ENCODE measurements around the gene RBM34.

DNA sequence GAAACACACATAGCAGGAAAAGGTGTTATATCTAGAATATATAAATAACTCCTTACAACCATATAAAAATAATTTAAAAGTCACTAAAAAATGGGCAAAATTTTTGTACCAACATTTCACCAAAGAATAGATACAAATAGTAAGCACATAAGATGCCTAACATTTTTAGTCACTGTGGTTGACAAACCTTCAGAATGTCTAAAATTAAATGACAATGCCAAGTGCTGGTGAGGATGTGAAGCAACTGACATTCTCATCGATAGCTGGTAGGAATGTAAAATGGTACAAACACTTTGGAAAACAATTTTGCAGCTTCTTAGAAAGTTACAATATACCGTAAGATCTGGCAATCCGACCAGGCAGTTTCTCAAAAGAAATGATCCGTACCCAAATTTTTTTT lies 18.1 kb downstream of the RBM34 start:
- TF ChIP-seq CTCF (IDR thresholded peaks at IDR 0.05; ENCODE audit: extremely low read depth in 1 of 2, insufficient read depth in 1 of 2, low read depth in 1 of 2, low read length in 2 of 2) (no peak), POLR2A (IDR thresholded peaks at IDR 0.05; ENCODE audit: low read depth, low read length) (no peak), POLR2AphosphoS5 (IDR thresholded peaks at IDR 0.05; ENCODE audit: insufficient read depth, low read depth, low read length) (no peak), EZH2 (IDR thresholded peaks at IDR 0.05; ENCODE audit: borderline replicate concordance, low read depth, low read length, severe bottlenecking) (no peak), FOS (IDR thresholded peaks at IDR 0.05; ENCODE audit: borderline replicate concordance, insufficient read depth, low read length) (no peak), GATA2 (IDR thresholded peaks at IDR 0.05; ENCODE audit: insufficient read depth, insufficient read length, low read depth, low read length) (no peak), JUN (IDR thresholded peaks at IDR 0.05; ENCODE audit: borderline replicate concordance, insufficient read depth, insufficient read length, low read depth) (no peak), MYC (IDR thresholded peaks at IDR 0.05; ENCODE audit: low read depth, low read length) (no peak)
- TF ChIP-seq, protein P1, sequence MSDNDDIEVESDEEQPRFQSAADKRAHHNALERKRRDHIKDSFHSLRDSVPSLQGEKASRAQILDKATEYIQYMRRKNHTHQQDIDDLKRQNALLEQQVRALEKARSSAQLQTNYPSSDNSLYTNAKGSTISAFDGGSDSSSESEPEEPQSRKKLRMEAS (IDR thresholded peaks at IDR 0.05; ENCODE audit: insufficient read depth, insufficient read length) = no peak
